Endodermal cell (in vitro differentiated cells): Measurements from ENCODE around the gene PODNL1. TPM values are rescaled to one million over a fixed set of nuclear protein-coding genes. Genes with fewer than 3 reads are reported as not detected.

Experiments
- DNase-seq: peaks from one replicate; pipeline ENCODE4 v3.0.0-alpha.2; 2017
- H3K27ac ChIP-seq: 2 replicates; pipeline ENCODE4 v1.5.1; 2013; ENCODE audit warnings: mild to moderate bottlenecking, low read depth, low read length, moderate library complexity
- H3K27me3 ChIP-seq: 2 replicates; pipeline ENCODE4 v1.6.1; 2013; ENCODE audit warnings: mild to moderate bottlenecking, low read length, moderate library complexity; ENCODE audit not compliant: insufficient read depth, control insufficient read depth, poor library complexity, severe bottlenecking
- H3K36me3 ChIP-seq: 2 replicates; pipeline ENCODE4 v1.7.0; 2013; ENCODE audit warnings: mild to moderate bottlenecking, low read length, moderate library complexity; ENCODE audit not compliant: control insufficient read depth, insufficient read depth
- H3K4me1 ChIP-seq: one replicate; pipeline ENCODE4 v1.7.0; 2013; ENCODE audit warnings: low read length; ENCODE audit not compliant: control insufficient read depth, insufficient read depth
- H3K4me3 ChIP-seq: 2 replicates; pipeline ENCODE4 v1.5.1; 2013; ENCODE audit warnings: mild to moderate bottlenecking, low read length, moderate library complexity
- H3K9ac ChIP-seq: 2 replicates; pipeline ENCODE4 v1.6.1; 2013; ENCODE audit warnings: mild to moderate bottlenecking, low read length, moderate library complexity; ENCODE audit not compliant: poor library complexity, severe bottlenecking; ENCODE audit errors: extremely low read depth
- H3K9me3 ChIP-seq: 2 replicates; pipeline ENCODE4 v1.6.1; 2013; ENCODE audit warnings: mild to moderate bottlenecking, low read length, moderate library complexity; ENCODE audit not compliant: control insufficient read depth
- H3K27ac Mint-ChIP-seq: 2 replicates; pipeline ENCODE4 v1.8.0; 2020; ENCODE audit warnings: mixed read lengths
- H3K27me3 Mint-ChIP-seq: 2 replicates; pipeline ENCODE4 v1.8.0; 2021; ENCODE audit warnings: mild to moderate bottlenecking, mixed read lengths; ENCODE audit not compliant: insufficient read depth
- H3K36me3 Mint-ChIP-seq: 2 replicates; pipeline ENCODE4 v1.8.0; 2020; ENCODE audit warnings: low read depth, mixed read lengths
- H3K4me1 Mint-ChIP-seq: 2 replicates; pipeline ENCODE4 v1.8.0; 2020; ENCODE audit warnings: mixed read lengths
- H3K4me3 Mint-ChIP-seq: 2 replicates; pipeline ENCODE4 v1.8.0; 2020; ENCODE audit warnings: mild to moderate bottlenecking, moderate library complexity, mixed read lengths
- H3K9me3 Mint-ChIP-seq: 2 replicates; pipeline ENCODE4 v1.8.0; 2020; ENCODE audit warnings: mild to moderate bottlenecking, mixed read lengths
- WGBS, 2 experiments: methylation state at CpG; one replicate each; pipeline versions ENCODE4 v1.1.5 to v1.1.7; 2013; ENCODE audit warnings: missing lambda C conversion rate in 2 of 2, mixed read lengths in 1 of 2; ENCODE audit not compliant: insufficient coverage in 1 of 2, insufficient read length in 1 of 2; 5-methylcytosine and 5-hydroxymethylcytosine counted together
- total RNA-seq, 2 donors: library from RNA; stranded (reverse); fragmentation: NEBNext Ultra II Directional in 1 of 2; extraction: Animal tissue kit (Norgen Biotek cat#: 25700) in 1 of 2; gene quantifications; 2 replicates in 1 of 2; 3 replicates in 1 of 2; pipeline ENCODE4 v1.2.1, GENCODE V29; 2021
- TF ChIP-seq, protein P1 (sequence below): fragments of 200-600 bp; sonication (generic); conservative IDR thresholded peaks from 2 replicates; pipeline ENCODE4 v1.5.0; 2021; ENCODE audit warnings: antibody characterized with exemption, mild to moderate bottlenecking

The PODNL1 gene
- total RNA-seq, 2 donors from 2014 or later, result 0.29 TPM; not detected in 1

DNA sequence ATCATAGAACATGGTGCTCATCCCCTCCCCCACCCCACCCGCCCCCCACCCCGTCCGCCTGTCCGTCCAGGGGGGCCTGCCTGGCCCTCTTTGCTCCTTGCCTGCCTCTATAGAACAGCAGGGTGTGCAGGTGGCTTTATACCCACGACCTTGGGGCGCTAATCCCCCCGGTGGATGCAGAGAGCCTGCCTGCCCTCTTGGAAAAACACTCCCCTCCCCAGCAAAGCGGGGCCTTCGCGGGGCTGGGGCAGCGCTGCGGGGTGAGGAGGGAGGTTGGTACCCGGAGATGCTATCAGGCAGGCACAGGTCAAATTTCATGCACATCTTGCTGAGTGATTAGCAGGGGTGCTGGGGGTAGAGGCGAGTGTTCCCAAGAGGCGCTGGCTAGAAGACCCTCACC is 46.0 kb upstream of the PODNL1 start:
- Mint-ChIP-seq H3K9me3 (no peaks in the 10 kb centered on the region), H3K36me3 (peaks cover 17% of the 10 kb centered on the region), H3K4me3 (no peak overlapping the region), H3K4me1 (peaks cover 13% of the 10 kb centered on the region), H3K27me3 (no peaks in the 10 kb centered on the region), H3K27ac (no peak overlapping the region)
- Histone ChIP-seq H3K27me3 (no peaks in the 10 kb centered on the region), H3K9ac (no peak overlapping the region), H3K27ac (no peak overlapping the region), H3K36me3 (peaks cover 3% of the 10 kb centered on the region), H3K9me3 (no peaks in the 10 kb centered on the region), H3K4me1 (no peaks in the 10 kb centered on the region), H3K4me3 (no peak overlapping the region)
- no peak for DNase-seq
- 80 to 92% methylated on average over 2 to 11 of the region's 15 CpGs for WGBS, 2 experiments
- TF ChIP-seq, protein P1, sequence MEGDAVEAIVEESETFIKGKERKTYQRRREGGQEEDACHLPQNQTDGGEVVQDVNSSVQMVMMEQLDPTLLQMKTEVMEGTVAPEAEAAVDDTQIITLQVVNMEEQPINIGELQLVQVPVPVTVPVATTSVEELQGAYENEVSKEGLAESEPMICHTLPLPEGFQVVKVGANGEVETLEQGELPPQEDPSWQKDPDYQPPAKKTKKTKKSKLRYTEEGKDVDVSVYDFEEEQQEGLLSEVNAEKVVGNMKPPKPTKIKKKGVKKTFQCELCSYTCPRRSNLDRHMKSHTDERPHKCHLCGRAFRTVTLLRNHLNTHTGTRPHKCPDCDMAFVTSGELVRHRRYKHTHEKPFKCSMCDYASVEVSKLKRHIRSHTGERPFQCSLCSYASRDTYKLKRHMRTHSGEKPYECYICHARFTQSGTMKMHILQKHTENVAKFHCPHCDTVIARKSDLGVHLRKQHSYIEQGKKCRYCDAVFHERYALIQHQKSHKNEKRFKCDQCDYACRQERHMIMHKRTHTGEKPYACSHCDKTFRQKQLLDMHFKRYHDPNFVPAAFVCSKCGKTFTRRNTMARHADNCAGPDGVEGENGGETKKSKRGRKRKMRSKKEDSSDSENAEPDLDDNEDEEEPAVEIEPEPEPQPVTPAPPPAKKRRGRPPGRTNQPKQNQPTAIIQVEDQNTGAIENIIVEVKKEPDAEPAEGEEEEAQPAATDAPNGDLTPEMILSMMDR, result no peak

DNA sequence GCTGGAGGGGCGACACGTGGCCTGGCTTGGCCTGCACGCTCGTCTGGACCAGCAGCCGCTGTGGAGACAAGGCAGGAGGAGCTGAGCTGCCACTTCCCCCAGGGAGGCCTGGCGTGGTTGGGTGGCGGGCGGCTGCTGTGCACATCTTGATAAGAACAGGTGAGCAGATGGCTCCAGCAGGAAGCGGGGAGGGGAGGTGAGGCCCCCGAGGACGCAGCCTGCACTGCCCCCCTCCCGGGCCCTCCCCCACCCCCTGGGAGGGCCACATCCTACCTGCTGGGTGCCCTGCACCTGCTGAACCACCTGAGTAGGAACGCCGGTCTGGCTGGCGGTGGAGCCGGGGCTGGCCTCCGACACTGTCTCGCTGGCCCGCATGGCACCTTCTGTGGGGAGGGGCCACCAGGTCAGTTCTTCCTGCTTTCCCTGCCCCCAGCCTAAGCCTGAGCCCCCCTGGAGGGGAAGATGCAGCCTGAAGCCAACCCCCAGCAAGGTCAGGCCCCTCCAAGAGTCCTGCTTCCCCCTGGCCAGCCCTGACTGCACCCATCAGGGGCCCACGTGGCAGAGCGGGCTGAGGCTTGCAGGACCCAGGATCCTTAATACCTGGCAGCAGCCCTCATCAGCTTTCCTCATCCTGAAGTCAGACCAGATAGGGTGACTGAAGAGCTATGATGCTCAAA is 45.1 kb upstream of the PODNL1 start:
- Histone ChIP-seq H3K27ac (no peak overlapping the region), H3K4me3 (no peak overlapping the region), H3K9me3 (no peaks in the 10 kb centered on the region), H3K36me3 (peaks cover 3% of the 10 kb centered on the region), H3K4me1 (no peaks in the 10 kb centered on the region), H3K27me3 (no peaks in the 10 kb centered on the region), H3K9ac (no peak overlapping the region)
- 93 to 99% methylated on average over 13 to 20 of the region's 21 CpGs for WGBS, 2 experiments
- Mint-ChIP-seq H3K27me3 (no peaks in the 10 kb centered on the region), H3K4me3 (no peak overlapping the region), H3K9me3 (no peaks in the 10 kb centered on the region), H3K27ac (no peak overlapping the region), H3K36me3 (peaks cover 10% of the 10 kb centered on the region), H3K4me1 (peaks cover 8% of the 10 kb centered on the region)
- TF ChIP-seq, protein P1, result no peak
- DNase-seq, result no peak

DNA sequence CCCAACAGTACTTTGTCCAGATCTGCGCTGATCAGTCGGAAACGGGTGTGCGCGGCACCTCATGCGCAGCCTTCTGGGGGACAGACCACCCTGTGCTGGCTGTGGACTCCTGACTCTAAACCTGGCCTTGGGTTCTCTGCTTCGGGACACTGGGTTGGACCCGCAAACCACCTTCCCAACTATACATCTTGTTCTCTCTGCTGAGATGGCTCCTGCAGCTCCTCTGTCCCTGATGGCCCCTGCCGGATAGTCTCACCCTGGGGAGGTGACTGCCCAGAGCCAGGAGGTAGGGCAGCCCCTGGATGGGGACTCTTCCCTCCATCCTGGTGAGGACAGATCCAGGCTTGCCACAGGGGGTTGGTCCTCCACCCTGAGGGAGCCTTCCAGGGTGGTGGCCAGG is 44.6 kb upstream of the PODNL1 start:
- Mint-ChIP-seq H3K9me3 (no peaks in the 10 kb centered on the region), H3K4me1 (peaks cover 11% of the 10 kb centered on the region), H3K36me3 (peaks cover 10% of the 10 kb centered on the region), H3K27ac (no peak overlapping the region), H3K27me3 (no peaks in the 10 kb centered on the region), H3K4me3 (no peak overlapping the region)
- Histone ChIP-seq H3K9ac (no peak overlapping the region), H3K27me3 (no peaks in the 10 kb centered on the region), H3K4me1 (no peaks in the 10 kb centered on the region), H3K4me3 (no peak overlapping the region), H3K36me3 (peaks cover 3% of the 10 kb centered on the region), H3K9me3 (no peaks in the 10 kb centered on the region), H3K27ac (no peak overlapping the region)
- no peak for DNase-seq
- TF ChIP-seq, protein P1, result no peak
- 95 to 98% methylated on average over 7 to 9 of the region's 9 CpGs for WGBS, 2 experiments
